PFSK-1 (cell line): ENCODE measurements around the gene RGS3.

Source experiments
- FOXP2 ChIP-seq: optimal IDR thresholded peaks from 2 replicates; pipeline ENCODE3; 2011; ENCODE audit warnings: borderline replicate concordance, control low read depth, inconsistent platforms; ENCODE audit not compliant: insufficient read depth; ENCODE audit errors: extremely low read length, extremely low read depth
- POLR2AphosphoS5 ChIP-seq: IDR thresholded peaks from 2 replicates; pipeline ENCODE4 v1.6.1; 2012; ENCODE audit warnings: low read depth, mild to moderate bottlenecking, control low read depth, low read length, moderate library complexity
- SIN3A ChIP-seq: IDR thresholded peaks from 2 replicates; pipeline ENCODE4 v1.6.1; 2012; ENCODE audit warnings: mild to moderate bottlenecking, low read length, moderate library complexity, borderline replicate concordance; ENCODE audit not compliant: insufficient read depth
- TAF1 ChIP-seq: IDR thresholded peaks from 2 replicates; pipeline ENCODE4 v1.6.1; 2012; ENCODE audit warnings: low read length, control low read depth, borderline replicate concordance; ENCODE audit not compliant: insufficient read depth
- TF ChIP-seq, protein P1 (sequence below), 2 experiments: IDR thresholded peaks; 2 replicates each; pipeline versions ENCODE4 v1.6.1 to v1.8.0; 2011 to 2012; ENCODE audit warnings: low read depth in 2 of 2, low read length in 2 of 2, control low read depth in 1 of 2, inconsistent platforms in 1 of 2, mild to moderate bottlenecking in 1 of 2, moderate library complexity in 1 of 2; ENCODE audit not compliant: insufficient read depth in 1 of 2

Gene RGS3

DNA sequence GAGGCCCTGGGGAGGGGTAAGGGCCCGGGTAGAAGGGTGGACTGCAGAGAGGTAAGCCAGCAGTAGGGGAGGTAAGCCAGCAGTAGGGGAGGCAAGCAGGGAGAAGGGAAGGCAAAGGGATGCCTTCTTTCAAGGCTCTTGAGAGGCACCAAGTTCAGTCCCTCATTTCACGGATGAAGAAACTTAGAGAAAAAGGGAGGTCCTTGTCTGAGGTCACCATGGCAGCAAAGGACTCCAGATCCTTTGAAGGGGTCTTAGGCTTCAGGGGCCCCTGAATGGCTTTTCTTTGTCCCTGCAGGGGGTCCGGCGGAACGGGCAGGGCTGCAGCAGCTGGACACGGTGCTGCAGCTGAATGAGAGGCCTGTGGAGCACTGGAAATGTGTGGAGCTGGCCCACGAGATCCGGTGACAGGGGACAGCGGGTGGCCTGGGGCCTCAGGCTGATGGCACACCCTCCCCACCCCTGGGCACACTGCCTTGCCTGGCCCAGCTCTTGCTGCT lies 42.6 kb downstream of the RGS3 start:
- TF ChIP-seq SIN3A (no peak), POLR2AphosphoS5 (no peak), TAF1 (no peak), FOXP2 (no peak)
- TF ChIP-seq, protein P1, sequence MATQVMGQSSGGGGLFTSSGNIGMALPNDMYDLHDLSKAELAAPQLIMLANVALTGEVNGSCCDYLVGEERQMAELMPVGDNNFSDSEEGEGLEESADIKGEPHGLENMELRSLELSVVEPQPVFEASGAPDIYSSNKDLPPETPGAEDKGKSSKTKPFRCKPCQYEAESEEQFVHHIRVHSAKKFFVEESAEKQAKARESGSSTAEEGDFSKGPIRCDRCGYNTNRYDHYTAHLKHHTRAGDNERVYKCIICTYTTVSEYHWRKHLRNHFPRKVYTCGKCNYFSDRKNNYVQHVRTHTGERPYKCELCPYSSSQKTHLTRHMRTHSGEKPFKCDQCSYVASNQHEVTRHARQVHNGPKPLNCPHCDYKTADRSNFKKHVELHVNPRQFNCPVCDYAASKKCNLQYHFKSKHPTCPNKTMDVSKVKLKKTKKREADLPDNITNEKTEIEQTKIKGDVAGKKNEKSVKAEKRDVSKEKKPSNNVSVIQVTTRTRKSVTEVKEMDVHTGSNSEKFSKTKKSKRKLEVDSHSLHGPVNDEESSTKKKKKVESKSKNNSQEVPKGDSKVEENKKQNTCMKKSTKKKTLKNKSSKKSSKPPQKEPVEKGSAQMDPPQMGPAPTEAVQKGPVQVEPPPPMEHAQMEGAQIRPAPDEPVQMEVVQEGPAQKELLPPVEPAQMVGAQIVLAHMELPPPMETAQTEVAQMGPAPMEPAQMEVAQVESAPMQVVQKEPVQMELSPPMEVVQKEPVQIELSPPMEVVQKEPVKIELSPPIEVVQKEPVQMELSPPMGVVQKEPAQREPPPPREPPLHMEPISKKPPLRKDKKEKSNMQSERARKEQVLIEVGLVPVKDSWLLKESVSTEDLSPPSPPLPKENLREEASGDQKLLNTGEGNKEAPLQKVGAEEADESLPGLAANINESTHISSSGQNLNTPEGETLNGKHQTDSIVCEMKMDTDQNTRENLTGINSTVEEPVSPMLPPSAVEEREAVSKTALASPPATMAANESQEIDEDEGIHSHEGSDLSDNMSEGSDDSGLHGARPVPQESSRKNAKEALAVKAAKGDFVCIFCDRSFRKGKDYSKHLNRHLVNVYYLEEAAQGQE (IDR thresholded peaks at IDR 0.05; ENCODE audit: insufficient read depth in 1 of 2, low read depth in 2 of 2, low read length in 2 of 2): no peak

GRCh38 chr9:113507256-113507655 lies 43.7 kb downstream of the RGS3 start:
- no peak for TF ChIP-seq SIN3A
- no peak for TF ChIP-seq TAF1
- no peak for TF ChIP-seq FOXP2
- TF ChIP-seq, protein P1 (IDR thresholded peaks at IDR 0.05; ENCODE audit: insufficient read depth in 1 of 2, low read depth in 2 of 2, low read length in 2 of 2): no peak
- no peak for TF ChIP-seq POLR2AphosphoS5

- TF ChIP-seq SIN3A: no peak
- TF ChIP-seq, protein P1 (IDR thresholded peaks at IDR 0.05; ENCODE audit: insufficient read depth in 1 of 2, low read depth in 2 of 2, low read length in 2 of 2): no peak
- no peak for TF ChIP-seq FOXP2
- TF ChIP-seq TAF1: no peak
- TF ChIP-seq POLR2AphosphoS5: no peak
Observed at GRCh38 chr9:113508111-113508749, 44.7 kb downstream of the RGS3 start.

GRCh38 chr9:113509463-113509862 lies 45.9 kb downstream of the RGS3 start:
- no peak for TF ChIP-seq TAF1
- TF ChIP-seq, protein P1 (IDR thresholded peaks at IDR 0.05; ENCODE audit: insufficient read depth in 1 of 2, low read depth in 2 of 2, low read length in 2 of 2): no peak
- TF ChIP-seq SIN3A: no peak
- TF ChIP-seq POLR2AphosphoS5: no peak
- no peak for TF ChIP-seq FOXP2
